ENCODE results near the gene ZNF330. TPM values are rescaled to one million over a fixed set of nuclear protein-coding genes. Genes with fewer than 3 reads are reported as not detected.

Gene ZNF330
- 19.4 and 25.9 TPM in 2 replicates for polyA plus RNA-seq (2012; rRNA removed)
- polyA plus RNA-seq (2012; cell fraction: cytosol; rRNA removed): 28.5 and 30.2 TPM in 2 replicates
- 10.5 and 21.0 TPM in 2 replicates for polyA plus RNA-seq (2012; cell fraction: nucleus; rRNA removed)

DNA sequence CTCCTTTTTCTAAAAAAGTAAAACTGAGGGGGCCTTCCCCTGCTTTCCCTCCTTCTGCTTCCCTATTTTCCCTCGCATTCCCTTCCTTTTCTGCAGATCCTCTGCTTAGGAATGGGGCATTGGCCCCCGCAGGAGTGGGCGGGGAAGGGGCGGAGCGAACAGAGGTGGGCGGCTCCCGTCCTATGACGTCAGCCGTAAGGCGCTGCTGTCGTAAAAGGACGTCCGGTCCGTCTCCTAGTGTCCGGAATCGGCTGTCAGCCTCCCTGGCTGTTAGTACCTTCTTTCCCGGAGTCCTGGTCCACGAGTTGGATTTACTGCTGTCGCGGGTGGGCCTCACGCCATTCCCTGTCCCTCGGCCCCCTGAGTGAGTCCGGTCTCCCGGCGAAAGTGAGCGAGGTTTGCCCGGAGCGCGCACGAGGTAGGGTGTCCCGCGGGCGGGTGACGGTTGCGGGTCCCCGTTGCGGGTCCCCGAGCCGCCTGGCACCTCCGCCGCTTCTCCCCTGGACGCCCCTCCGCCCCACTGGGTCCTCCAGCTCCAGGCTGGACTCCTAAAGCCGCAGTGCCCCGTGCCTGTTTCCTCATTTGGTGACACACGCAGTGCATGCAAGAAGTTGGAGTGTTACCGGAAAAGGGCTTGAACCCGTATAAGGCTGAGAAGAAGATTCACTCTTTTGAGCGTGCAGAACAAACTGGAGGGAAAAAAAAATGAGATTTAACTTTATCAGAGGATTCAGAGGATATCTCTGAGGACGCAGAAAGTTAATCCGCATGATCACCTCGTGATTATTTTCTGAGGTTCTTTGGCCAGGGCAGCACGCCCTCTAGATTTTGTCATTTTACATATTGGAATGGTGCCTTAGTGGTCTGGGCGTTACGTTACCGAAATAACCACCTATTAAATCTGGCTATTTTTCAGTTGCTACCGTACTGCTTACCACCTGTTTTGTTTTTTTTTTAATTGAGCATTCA lies at the start of gene ZNF330:
Gene ZNF330, plus strand, starts transcription at position 205 of the 969 bp plus-strand sequence. CDS start 1,477 bp downstream, outside the sequence.
- no peaks in the 10 kb centered on the region for H3K9me2 ChIP-seq
- DNase-seq: peak; percentile 94
- peaks cover 4 to 32% of the 10 kb centered on the region in 2 experiments for H3K36me3 ChIP-seq (replicated peaks in 1 of 2; ENCODE audit: control insufficient read depth in 1 of 2, insufficient read depth in 2 of 2, low read length in 1 of 2)
- H3K27me3 ChIP-seq (ENCODE audit: insufficient read depth): no peaks in the 10 kb centered on the region
- peak within 1 kb of the TSS; percentile 71 for H3K4me2 ChIP-seq
- peak within 1 kb of the TSS; percentile 87 to 99 for H3K4me3 ChIP-seq (ENCODE audit: low read depth in 2 of 2, low read length in 1 of 2)
- peaks cover 5% of the 10 kb centered on the region for H3F3A ChIP-seq (replicated peaks; ENCODE audit: insufficient read depth)
- H3K27ac ChIP-seq (ENCODE audit: low read depth in 2 of 2, low read length in 1 of 2): peak within 1 kb of the TSS; percentile 76 to 84
- peak within 1 kb of the TSS; percentile 74 for H3K9ac ChIP-seq
- 1% methylated on average over 30 of the region's 57 CpGs for WGBS (ENCODE audit: low lambda C conversion rate)
- TF ChIP-seq MXI1 (IDR thresholded peaks at IDR 0.05; ENCODE audit: low read depth, low read length) (peak; percentile 82), CHD2 (IDR thresholded peaks at IDR 0.05; ENCODE audit: low read length, partially characterized antibody) (peak; percentile 59), CTCF (IDR thresholded peaks at IDR 0.05) (peak; percentile 51), TAF1 (IDR thresholded peaks at IDR 0.05; ENCODE audit: borderline replicate concordance, low read depth, low read length) (peak; percentile 74; the same call in 1 of the 2 replicates), RFX5 (IDR thresholded peaks at IDR 0.05; ENCODE audit: low read length) (peak; percentile 80), MAX (IDR thresholded peaks at IDR 0.05; ENCODE audit: low read depth) (peak; percentile 56), POLR2AphosphoS5 (IDR thresholded peaks at IDR 0.05; ENCODE audit: low read depth, low read length) (peak; percentile 79; the same call in 1 of the 2 replicates), ELF1 (IDR thresholded peaks at IDR 0.05) (peak; percentile 70), NRF1 (IDR thresholded peaks at IDR 0.05; ENCODE audit: low read depth, low read length) (no peak), SIN3A (IDR thresholded peaks at IDR 0.05; ENCODE audit: borderline replicate concordance, low read depth, low read length) (peak; percentile 75), RAD21 (IDR thresholded peaks at IDR 0.05; ENCODE audit: low read length) (peak; percentile 29; the same call in 1 of the 2 replicates), MEF2A (IDR thresholded peaks at IDR 0.05; ENCODE audit: borderline replicate concordance, low read depth) (no peak), ZBTB33 (IDR thresholded peaks at IDR 0.05; ENCODE audit: borderline replicate concordance, low read depth) (no peak), GABPA (IDR thresholded peaks at IDR 0.05; ENCODE audit: low read depth) (peak; percentile 66)
- TF ChIP-seq, protein P1, sequence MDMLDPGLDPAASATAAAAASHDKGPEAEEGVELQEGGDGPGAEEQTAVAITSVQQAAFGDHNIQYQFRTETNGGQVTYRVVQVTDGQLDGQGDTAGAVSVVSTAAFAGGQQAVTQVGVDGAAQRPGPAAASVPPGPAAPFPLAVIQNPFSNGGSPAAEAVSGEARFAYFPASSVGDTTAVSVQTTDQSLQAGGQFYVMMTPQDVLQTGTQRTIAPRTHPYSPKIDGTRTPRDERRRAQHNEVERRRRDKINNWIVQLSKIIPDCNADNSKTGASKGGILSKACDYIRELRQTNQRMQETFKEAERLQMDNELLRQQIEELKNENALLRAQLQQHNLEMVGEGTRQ (IDR thresholded peaks at IDR 0.05; ENCODE audit: borderline replicate concordance, low read depth, low read length): no peak
- H3K79me2 ChIP-seq (ENCODE audit: insufficient read depth): peaks cover 41% of the 10 kb centered on the region
- no peaks in the 10 kb centered on the region for H3K9me3 ChIP-seq
- POLR2A ChIA-PET: no interaction called here
- CTCF ChIA-PET: interaction anchor here (1.5 kb wide), 1 partner anchor 67 kb away, joined by 3 read pairs; no protein-coding TSS in a partner anchor
- peaks cover 5 to 13% of the 10 kb centered on the region in 2 experiments; a peak in 3 of 4 replicates for H3K4me1 ChIP-seq (ENCODE audit: control insufficient read depth in 1 of 2, insufficient read depth in 2 of 2, low read depth in 1 of 2, low read length in 1 of 2)
- peak within 1 kb of the TSS; percentile 79 for H2AFZ ChIP-seq (ENCODE audit: low read depth)
- H4K20me1 ChIP-seq (ENCODE audit: insufficient read depth): no peaks in the 10 kb centered on the region
